ENCODE data around the gene ABCA7.

- TF ChIP-seq CTCF (IDR thresholded peaks at IDR 0.05; ENCODE audit: insufficient read depth, low read length, poor library complexity, severe bottlenecking) = no peak
- TF ChIP-seq EZH2phosphoT487 (conservative IDR thresholded peaks at IDR 0.05; ENCODE audit: low read length) = no peak
Measured at GRCh38 chr19:1067341-1067957, 27.5 kb downstream of the ABCA7 start.

All from SU-DHL-6 (cell line).